ENCODE results near the gene SH3BP5L. TPM values are rescaled to one million over a fixed set of nuclear protein-coding genes. Genes with fewer than 3 reads are reported as not detected.

The SH3BP5L gene
- total RNA-seq, 1 donor from 2014 or later = 32.7 TPM

DNA sequence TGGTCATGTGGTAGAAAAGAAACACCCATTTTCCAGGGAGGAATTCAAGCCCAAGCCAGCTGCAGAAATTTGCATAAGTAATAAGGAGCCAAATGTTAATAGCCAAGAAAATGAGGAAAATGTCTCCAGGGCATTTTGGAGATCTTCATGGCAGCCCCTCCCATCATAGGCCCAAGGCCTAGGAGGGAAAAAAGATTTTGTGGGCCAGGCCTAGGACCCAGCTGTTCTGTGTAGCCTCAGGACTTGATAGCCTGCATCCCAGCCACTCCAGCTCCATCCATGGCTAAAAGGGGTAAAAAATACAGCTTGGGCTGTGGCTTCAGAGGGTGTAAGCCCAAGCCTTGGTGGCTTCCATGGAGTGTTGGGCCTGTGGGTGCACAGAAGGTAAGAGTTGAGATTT, 48.7 kb downstream of the SH3BP5L start:
- DNase-seq = no peak

DNA sequence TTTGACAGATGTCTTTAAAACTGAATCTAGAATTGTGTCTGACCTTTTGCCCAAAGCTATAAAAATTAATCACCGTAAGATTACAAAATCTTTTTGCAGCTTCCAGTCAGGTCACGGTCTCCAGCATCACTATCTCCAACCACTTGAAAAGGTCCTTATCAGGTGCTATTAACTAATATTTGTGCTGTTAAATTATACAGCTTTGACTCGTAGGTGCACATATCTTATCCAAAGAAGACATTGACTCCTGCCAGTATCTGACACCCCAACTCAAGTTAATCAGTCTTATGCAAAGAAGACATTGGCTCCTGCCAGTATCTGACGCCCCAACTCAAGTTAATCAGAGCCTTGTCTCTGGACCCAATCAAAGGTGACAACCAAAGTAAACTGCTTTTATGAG, 50.3 kb downstream of the SH3BP5L start:
- no peak for DNase-seq

Other genes with a start within 250 kb of the SH3BP5L start
- not detected in 2 replicates for gene OR2T10, start 228.2 kb downstream of the SH3BP5L start, total RNA-seq
- not detected in 2 replicates for gene OR2T11, start 190.8 kb downstream of the SH3BP5L start, total RNA-seq
- gene OR2T35, start 180.6 kb downstream of the SH3BP5L start, total RNA-seq = not detected in 2 replicates
- gene OR2T27, start 170.4 kb downstream of the SH3BP5L start, total RNA-seq = not detected in 2 replicates
- gene OR14I1, start 123.1 kb downstream of the SH3BP5L start, total RNA-seq = not detected in 2 replicates
- gene LYPD8, start 70.2 kb downstream of the SH3BP5L start, total RNA-seq = 0.17 and 0.23 TPM in 2 replicates
- gene ZNF672, start 12.3 kb upstream of the SH3BP5L start, total RNA-seq = 28.1 and 32.2 TPM in 2 replicates
- gene ZNF692, start 33.2 kb upstream of the SH3BP5L start, total RNA-seq = 7.7 and 16.5 TPM in 2 replicates
- 8.9 and 17.0 TPM in 2 replicates for gene PGBD2, start 80.3 kb upstream of the SH3BP5L start, total RNA-seq

All from dermis blood vessel endothelial cell (primary cell).